Measurements from ENCODE around the gene FAM53B.

The FAM53B gene

GRCh38 chr10:124608093-124608721, 136.0 kb downstream of the FAM53B start:
- no peak for ATAC-seq
- TF ChIP-seq OSR1 (CRISPR knock-in tag; IDR thresholded peaks at IDR 0.05), result no peak
- TF ChIP-seq CREB5 (CRISPR knock-in tag; IDR thresholded peaks at IDR 0.05; ENCODE audit: low read depth), result no peak
- no peak for TF ChIP-seq ESRRG (CRISPR knock-in tag; IDR thresholded peaks at IDR 0.05)
- TF ChIP-seq PPARA (CRISPR knock-in tag; IDR thresholded peaks at IDR 0.05; ENCODE audit: borderline replicate concordance), result no peak
- TF ChIP-seq ARNTL (CRISPR knock-in tag; IDR thresholded peaks at IDR 0.05; ENCODE audit: borderline replicate concordance, low read depth), result no peak
- no peak for TF ChIP-seq ZNF8 (CRISPR knock-in tag; IDR thresholded peaks at IDR 0.05)
- no peak for TF ChIP-seq CSDC2 (CRISPR knock-in tag; IDR thresholded peaks at IDR 0.05)
- no peak for TF ChIP-seq ZC3H10 (CRISPR knock-in tag; IDR thresholded peaks at IDR 0.05)
- no peak for TF ChIP-seq ZFP30 (CRISPR knock-in tag; IDR thresholded peaks at IDR 0.05)
- TF ChIP-seq POU6F1 (CRISPR knock-in tag; IDR thresholded peaks at IDR 0.05; ENCODE audit: borderline replicate concordance, low read depth), result no peak
- no peak for TF ChIP-seq SNAI2 (CRISPR knock-in tag; IDR thresholded peaks at IDR 0.05)
- TF ChIP-seq TCF4 (CRISPR knock-in tag; IDR thresholded peaks at IDR 0.05; ENCODE audit: borderline replicate concordance), result no peak
- TF ChIP-seq TOX (CRISPR knock-in tag; IDR thresholded peaks at IDR 0.05; ENCODE audit: borderline replicate concordance), result no peak
- no peak for TF ChIP-seq CSRNP3 (CRISPR knock-in tag; IDR thresholded peaks at IDR 0.05)
- TF ChIP-seq BACH2 (CRISPR knock-in tag; IDR thresholded peaks at IDR 0.05; ENCODE audit: borderline replicate concordance), result no peak
- TF ChIP-seq PATZ1 (CRISPR knock-in tag; IDR thresholded peaks at IDR 0.05; ENCODE audit: borderline replicate concordance), result no peak
- TF ChIP-seq ZNF565 (CRISPR knock-in tag; conservative IDR thresholded peaks at IDR 0.05; ENCODE audit: low read depth), result no peak
- no peak for TF ChIP-seq ZNF70 (CRISPR knock-in tag; IDR thresholded peaks at IDR 0.05)
- no peak for TF ChIP-seq ISL1 (CRISPR knock-in tag; IDR thresholded peaks at IDR 0.05)

GRCh38 chr10:124607693-124608092, 136.5 kb downstream of the FAM53B start:
- TF ChIP-seq RARB (CRISPR knock-in tag; IDR thresholded peaks at IDR 0.05) (no peak), OSR1 (CRISPR knock-in tag; IDR thresholded peaks at IDR 0.05) (no peak), GLIS3 (CRISPR knock-in tag; IDR thresholded peaks at IDR 0.05) (no peak), ISL1 (CRISPR knock-in tag; IDR thresholded peaks at IDR 0.05) (no peak), ZFP30 (CRISPR knock-in tag; IDR thresholded peaks at IDR 0.05) (no peak), CREB5 (CRISPR knock-in tag; IDR thresholded peaks at IDR 0.05; ENCODE audit: low read depth) (no peak), ZFP3 (CRISPR knock-in tag; IDR thresholded peaks at IDR 0.05) (no peak), CSRNP3 (CRISPR knock-in tag; IDR thresholded peaks at IDR 0.05) (no peak), ZNF8 (CRISPR knock-in tag; IDR thresholded peaks at IDR 0.05) (no peak), ARNTL (CRISPR knock-in tag; IDR thresholded peaks at IDR 0.05; ENCODE audit: borderline replicate concordance, low read depth) (no peak), ZNF565 (CRISPR knock-in tag; conservative IDR thresholded peaks at IDR 0.05; ENCODE audit: low read depth) (no peak), BACH2 (CRISPR knock-in tag; IDR thresholded peaks at IDR 0.05; ENCODE audit: borderline replicate concordance) (no peak)
- no peak for ATAC-seq

Measured in SK-N-SH treated with all-trans-retinoic acid at 6 μM for 48 hours (cell line).